SK-N-SH treated with all-trans-retinoic acid at 6 μM for 48 hours (cell line): Measurements from ENCODE around the gene RBMS1.

Source experiments
- ATAC-seq: fragments of 200-7000 bp; cut with Tn5 transposase; 3 replicates; pipeline ENCODE4 v1.9.1; 2020; ENCODE audit warnings: mild to moderate bottlenecking, moderate library complexity
- ARNTL ChIP-seq: fragments of 450-650 bp; formaldehyde crosslinking; IDR thresholded peaks from 2 replicates; pipeline ENCODE4 v1.5.0; 2020; ENCODE audit warnings: low read depth, mild to moderate bottlenecking, moderate library complexity, borderline replicate concordance
- BACH2 ChIP-seq: fragments of 250-450 bp; sonication (Bioruptor Pico); IDR thresholded peaks from 2 replicates; pipeline ENCODE4 v1.9.0; 2021; ENCODE audit warnings: mild to moderate bottlenecking, borderline replicate concordance
- CSDC2 ChIP-seq: fragments of 250-450 bp; sonication (Bioruptor Pico); IDR thresholded peaks from 2 replicates; pipeline ENCODE4 v1.5.0; 2020; ENCODE audit warnings: mild to moderate bottlenecking, moderate library complexity
- GLIS3 ChIP-seq: fragments of 250-450 bp; sonication (Bioruptor Pico); IDR thresholded peaks from 2 replicates; pipeline ENCODE4 v1.5.0; 2020; ENCODE audit warnings: mild to moderate bottlenecking, moderate library complexity
- OSR1 ChIP-seq: fragments of 250-450 bp; sonication (Bioruptor Pico); IDR thresholded peaks from 2 replicates; pipeline ENCODE4 v1.8.0; 2022; ENCODE audit warnings: moderate library complexity, mild to moderate bottlenecking, inconsistent platforms
- PPARA ChIP-seq: fragments of 250-450 bp; sonication (Bioruptor Pico); IDR thresholded peaks from 2 replicates; pipeline ENCODE4 v1.5.0; 2020; ENCODE audit warnings: mild to moderate bottlenecking, borderline replicate concordance
- RARB ChIP-seq: fragments of 250-450 bp; sonication (Bioruptor Pico); IDR thresholded peaks from 2 replicates; pipeline ENCODE4 v1.8.0; 2021; ENCODE audit warnings: mild to moderate bottlenecking, moderate library complexity
- SNAI2 ChIP-seq: fragments of 250-450 bp; sonication (Bioruptor Pico); IDR thresholded peaks from 2 replicates; pipeline ENCODE4 v1.5.0; 2020; ENCODE audit warnings: mild to moderate bottlenecking, moderate library complexity
- TCF4 ChIP-seq: fragments of 250-450 bp; sonication (Bioruptor Pico); IDR thresholded peaks from 2 replicates; pipeline ENCODE4 v1.8.0; 2021; ENCODE audit warnings: mild to moderate bottlenecking, moderate library complexity, borderline replicate concordance
- TOX ChIP-seq: fragments of 250-450 bp; sonication (Bioruptor Pico); IDR thresholded peaks from 2 replicates; pipeline ENCODE4 v1.8.0; 2021; ENCODE audit warnings: mild to moderate bottlenecking, moderate library complexity, borderline replicate concordance
- ZC3H10 ChIP-seq: fragments of 250-450 bp; sonication (Bioruptor Pico); IDR thresholded peaks from 2 replicates; pipeline ENCODE4 v1.5.1; 2021; ENCODE audit warnings: mild to moderate bottlenecking, moderate library complexity
- ZFP30 ChIP-seq: fragments of 450-650 bp; formaldehyde crosslinking; IDR thresholded peaks from 2 replicates; pipeline ENCODE4 v1.5.0; 2022; ENCODE audit warnings: mild to moderate bottlenecking, moderate library complexity
- ZNF565 ChIP-seq: fragments of 450-650 bp; formaldehyde crosslinking; conservative IDR thresholded peaks from 2 replicates; pipeline ENCODE4 v1.5.0; 2020; ENCODE audit warnings: low read depth, mild to moderate bottlenecking, moderate library complexity
- ZNF70 ChIP-seq: fragments of 450-650 bp; formaldehyde crosslinking; IDR thresholded peaks from 2 replicates; pipeline ENCODE4 v1.5.0; 2020; ENCODE audit warnings: mild to moderate bottlenecking, moderate library complexity
- ZNF8 ChIP-seq: fragments of 450-650 bp; formaldehyde crosslinking; IDR thresholded peaks from 2 replicates; pipeline ENCODE4 v1.5.0; 2020; ENCODE audit warnings: mild to moderate bottlenecking, moderate library complexity
- TF ChIP-seq, protein P1 (sequence below): fragments of 250-450 bp; sonication (Bioruptor Pico); IDR thresholded peaks from 2 replicates; pipeline ENCODE4 v1.8.0; 2021; ENCODE audit warnings: low read depth, mild to moderate bottlenecking, moderate library complexity, borderline replicate concordance
- TF ChIP-seq, protein P2 (sequence below): fragments of 250-450 bp; sonication (Bioruptor Pico); IDR thresholded peaks from 2 replicates; pipeline ENCODE4 v1.5.1; 2021; ENCODE audit warnings: mild to moderate bottlenecking, moderate library complexity
- TF ChIP-seq, protein P3 (sequence below): fragments of 250-450 bp; sonication (Bioruptor Pico); IDR thresholded peaks from 2 replicates; pipeline ENCODE4 v1.8.0; 2020; ENCODE audit warnings: mild to moderate bottlenecking, moderate library complexity, borderline replicate concordance
- TF ChIP-seq, protein P4 (sequence below): fragments of 250-450 bp; sonication (Bioruptor Pico); IDR thresholded peaks from 2 replicates; pipeline ENCODE4 v1.5.0; 2020; ENCODE audit warnings: mild to moderate bottlenecking, moderate library complexity
- TF ChIP-seq, protein P5 (sequence below): fragments of 250-450 bp; sonication (Bioruptor Pico); IDR thresholded peaks from 2 replicates; pipeline ENCODE4 v1.5.1; 2020; ENCODE audit warnings: low read depth, mild to moderate bottlenecking, moderate library complexity

Gene RBMS1

DNA sequence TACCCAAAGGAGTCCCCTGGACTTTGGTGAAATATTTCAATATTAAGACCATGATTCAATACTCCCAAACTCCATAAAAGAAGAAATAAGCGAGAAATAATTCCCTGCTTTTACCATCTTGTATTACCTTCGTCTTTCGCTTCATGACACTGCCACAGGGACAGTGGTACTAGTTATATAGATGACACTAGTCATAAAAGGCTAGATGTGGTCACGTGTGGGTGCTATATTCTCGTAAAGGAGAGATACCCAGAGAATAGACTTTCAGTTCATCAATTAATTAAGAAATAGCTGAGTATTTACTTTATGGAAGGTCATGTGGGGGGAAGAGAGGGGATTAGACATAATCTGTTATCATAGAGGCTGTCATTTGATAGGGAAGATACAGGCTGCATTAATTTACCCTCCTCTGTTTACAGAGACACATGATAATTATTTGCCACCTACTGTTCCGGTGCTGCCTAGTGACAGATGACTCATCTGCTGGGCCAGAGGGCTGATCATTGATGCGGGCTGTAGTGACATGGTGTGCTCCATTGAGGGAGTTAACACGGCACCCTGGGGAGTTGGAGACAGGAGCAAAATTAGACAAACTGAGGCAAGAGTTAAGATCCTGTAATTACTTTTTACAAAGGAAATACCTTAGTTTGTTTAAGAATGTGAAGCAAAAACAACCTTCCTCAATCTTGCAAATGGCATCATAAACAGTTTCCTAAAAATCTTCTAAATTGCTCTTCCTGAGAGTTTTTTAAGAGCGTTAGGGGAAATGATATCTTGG lies 215.3 kb downstream of the RBMS1 start (continued):
- TF ChIP-seq, protein P1, sequence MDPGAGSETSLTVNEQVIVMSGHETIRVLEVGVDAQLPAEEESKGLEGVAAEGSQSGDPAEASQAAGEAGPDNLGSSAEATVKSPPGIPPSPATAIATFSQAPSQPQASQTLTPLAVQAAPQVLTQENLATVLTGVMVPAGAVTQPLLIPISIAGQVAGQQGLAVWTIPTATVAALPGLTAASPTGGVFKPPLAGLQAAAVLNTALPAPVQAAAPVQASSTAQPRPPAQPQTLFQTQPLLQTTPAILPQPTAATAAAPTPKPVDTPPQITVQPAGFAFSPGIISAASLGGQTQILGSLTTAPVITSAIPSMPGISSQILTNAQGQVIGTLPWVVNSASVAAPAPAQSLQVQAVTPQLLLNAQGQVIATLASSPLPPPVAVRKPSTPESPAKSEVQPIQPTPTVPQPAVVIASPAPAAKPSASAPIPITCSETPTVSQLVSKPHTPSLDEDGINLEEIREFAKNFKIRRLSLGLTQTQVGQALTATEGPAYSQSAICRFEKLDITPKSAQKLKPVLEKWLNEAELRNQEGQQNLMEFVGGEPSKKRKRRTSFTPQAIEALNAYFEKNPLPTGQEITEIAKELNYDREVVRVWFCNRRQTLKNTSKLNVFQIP (CRISPR knock-in tag), result no peak
- no peak for TF ChIP-seq ZNF70 (CRISPR knock-in tag)
- TF ChIP-seq TCF4, result no peak
- TF ChIP-seq, protein P2, sequence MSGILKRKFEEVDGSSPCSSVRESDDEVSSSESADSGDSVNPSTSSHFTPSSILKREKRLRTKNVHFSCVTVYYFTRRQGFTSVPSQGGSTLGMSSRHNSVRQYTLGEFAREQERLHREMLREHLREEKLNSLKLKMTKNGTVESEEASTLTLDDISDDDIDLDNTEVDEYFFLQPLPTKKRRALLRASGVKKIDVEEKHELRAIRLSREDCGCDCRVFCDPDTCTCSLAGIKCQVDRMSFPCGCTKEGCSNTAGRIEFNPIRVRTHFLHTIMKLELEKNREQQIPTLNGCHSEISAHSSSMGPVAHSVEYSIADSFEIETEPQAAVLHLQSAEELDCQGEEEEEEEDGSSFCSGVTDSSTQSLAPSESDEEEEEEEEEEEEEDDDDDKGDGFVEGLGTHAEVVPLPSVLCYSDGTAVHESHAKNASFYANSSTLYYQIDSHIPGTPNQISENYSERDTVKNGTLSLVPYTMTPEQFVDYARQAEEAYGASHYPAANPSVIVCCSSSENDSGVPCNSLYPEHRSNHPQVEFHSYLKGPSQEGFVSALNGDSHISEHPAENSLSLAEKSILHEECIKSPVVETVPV (CRISPR knock-in tag), result no peak
- TF ChIP-seq TOX (CRISPR knock-in tag), result no peak
- TF ChIP-seq OSR1 (CRISPR knock-in tag), result no peak

DNA sequence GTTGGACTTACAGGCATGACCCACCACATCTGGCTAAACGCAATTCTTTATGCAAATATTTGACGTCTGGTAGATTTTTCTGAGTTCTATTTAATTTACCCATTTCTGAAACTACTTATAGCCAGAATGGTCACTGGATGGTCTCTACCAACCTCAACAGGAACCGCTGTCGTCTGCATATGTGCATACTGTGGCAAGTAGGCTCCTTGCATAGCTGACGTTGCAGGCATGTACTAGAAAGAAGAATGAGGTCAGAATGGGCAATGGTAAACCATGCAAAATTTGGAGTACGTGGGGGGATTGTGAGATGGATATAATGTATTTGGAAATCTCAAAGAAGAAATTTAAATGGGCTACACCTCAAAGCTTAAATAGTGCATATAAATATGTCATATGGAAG lies 216.5 kb downstream of the RBMS1 start:
- TF ChIP-seq CSDC2 (CRISPR knock-in tag), result no peak
- TF ChIP-seq, protein P3, sequence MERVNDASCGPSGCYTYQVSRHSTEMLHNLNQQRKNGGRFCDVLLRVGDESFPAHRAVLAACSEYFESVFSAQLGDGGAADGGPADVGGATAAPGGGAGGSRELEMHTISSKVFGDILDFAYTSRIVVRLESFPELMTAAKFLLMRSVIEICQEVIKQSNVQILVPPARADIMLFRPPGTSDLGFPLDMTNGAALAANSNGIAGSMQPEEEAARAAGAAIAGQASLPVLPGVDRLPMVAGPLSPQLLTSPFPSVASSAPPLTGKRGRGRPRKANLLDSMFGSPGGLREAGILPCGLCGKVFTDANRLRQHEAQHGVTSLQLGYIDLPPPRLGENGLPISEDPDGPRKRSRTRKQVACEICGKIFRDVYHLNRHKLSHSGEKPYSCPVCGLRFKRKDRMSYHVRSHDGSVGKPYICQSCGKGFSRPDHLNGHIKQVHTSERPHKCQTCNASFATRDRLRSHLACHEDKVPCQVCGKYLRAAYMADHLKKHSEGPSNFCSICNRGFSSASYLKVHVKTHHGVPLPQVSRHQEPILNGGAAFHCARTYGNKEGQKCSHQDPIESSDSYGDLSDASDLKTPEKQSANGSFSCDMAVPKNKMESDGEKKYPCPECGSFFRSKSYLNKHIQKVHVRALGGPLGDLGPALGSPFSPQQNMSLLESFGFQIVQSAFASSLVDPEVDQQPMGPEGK (CRISPR knock-in tag), result no peak
- TF ChIP-seq, protein P4, sequence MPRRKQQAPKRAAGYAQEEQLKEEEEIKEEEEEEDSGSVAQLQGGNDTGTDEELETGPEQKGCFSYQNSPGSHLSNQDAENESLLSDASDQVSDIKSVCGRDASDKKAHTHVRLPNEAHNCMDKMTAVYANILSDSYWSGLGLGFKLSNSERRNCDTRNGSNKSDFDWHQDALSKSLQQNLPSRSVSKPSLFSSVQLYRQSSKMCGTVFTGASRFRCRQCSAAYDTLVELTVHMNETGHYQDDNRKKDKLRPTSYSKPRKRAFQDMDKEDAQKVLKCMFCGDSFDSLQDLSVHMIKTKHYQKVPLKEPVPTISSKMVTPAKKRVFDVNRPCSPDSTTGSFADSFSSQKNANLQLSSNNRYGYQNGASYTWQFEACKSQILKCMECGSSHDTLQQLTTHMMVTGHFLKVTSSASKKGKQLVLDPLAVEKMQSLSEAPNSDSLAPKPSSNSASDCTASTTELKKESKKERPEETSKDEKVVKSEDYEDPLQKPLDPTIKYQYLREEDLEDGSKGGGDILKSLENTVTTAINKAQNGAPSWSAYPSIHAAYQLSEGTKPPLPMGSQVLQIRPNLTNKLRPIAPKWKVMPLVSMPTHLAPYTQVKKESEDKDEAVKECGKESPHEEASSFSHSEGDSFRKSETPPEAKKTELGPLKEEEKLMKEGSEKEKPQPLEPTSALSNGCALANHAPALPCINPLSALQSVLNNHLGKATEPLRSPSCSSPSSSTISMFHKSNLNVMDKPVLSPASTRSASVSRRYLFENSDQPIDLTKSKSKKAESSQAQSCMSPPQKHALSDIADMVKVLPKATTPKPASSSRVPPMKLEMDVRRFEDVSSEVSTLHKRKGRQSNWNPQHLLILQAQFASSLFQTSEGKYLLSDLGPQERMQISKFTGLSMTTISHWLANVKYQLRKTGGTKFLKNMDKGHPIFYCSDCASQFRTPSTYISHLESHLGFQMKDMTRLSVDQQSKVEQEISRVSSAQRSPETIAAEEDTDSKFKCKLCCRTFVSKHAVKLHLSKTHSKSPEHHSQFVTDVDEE (CRISPR knock-in tag), result no peak

DNA sequence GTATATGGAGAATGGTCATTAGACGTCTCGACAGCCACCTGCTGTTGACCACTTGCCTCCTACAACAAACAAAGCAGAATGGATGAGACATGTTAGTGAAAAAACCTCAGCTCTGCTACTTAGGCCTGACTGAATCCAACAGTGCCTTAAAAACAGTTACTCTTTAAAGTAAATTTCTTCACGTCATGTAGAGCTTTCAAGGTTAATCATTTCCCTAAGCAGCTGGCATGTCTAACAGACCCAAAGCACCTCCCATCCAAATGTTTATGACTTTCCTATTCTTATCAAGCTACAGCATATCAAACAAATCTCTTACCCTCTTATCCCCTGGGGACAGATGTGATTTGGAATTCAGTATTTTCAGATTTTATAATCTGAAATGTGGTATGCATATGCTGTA lies 218.0 kb downstream of the RBMS1 start:
- no peak for TF ChIP-seq GLIS3 (CRISPR knock-in tag)
- no peak for TF ChIP-seq CSDC2 (CRISPR knock-in tag)
- TF ChIP-seq PPARA (CRISPR knock-in tag), result no peak
- TF ChIP-seq OSR1 (CRISPR knock-in tag), result no peak
- TF ChIP-seq ARNTL (CRISPR knock-in tag), result no peak
- TF ChIP-seq ZC3H10 (CRISPR knock-in tag), result no peak
- no peak for TF ChIP-seq SNAI2
- no peak for TF ChIP-seq RARB
- no peak for TF ChIP-seq ZNF70 (CRISPR knock-in tag)
- no peak for TF ChIP-seq ZNF8 (CRISPR knock-in tag)
- TF ChIP-seq, protein P2 (CRISPR knock-in tag), result no peak
- TF ChIP-seq ZFP30 (CRISPR knock-in tag), result no peak
- TF ChIP-seq, protein P5, sequence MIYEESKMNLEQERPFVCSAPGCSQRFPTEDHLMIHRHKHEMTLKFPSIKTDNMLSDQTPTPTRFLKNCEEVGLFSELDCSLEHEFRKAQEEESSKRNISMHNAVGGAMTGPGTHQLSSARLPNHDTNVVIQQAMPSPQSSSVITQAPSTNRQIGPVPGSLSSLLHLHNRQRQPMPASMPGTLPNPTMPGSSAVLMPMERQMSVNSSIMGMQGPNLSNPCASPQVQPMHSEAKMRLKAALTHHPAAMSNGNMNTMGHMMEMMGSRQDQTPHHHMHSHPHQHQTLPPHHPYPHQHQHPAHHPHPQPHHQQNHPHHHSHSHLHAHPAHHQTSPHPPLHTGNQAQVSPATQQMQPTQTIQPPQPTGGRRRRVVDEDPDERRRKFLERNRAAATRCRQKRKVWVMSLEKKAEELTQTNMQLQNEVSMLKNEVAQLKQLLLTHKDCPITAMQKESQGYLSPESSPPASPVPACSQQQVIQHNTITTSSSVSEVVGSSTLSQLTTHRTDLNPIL (CRISPR knock-in tag), result no peak
- TF ChIP-seq ZNF565 (CRISPR knock-in tag), result no peak
- TF ChIP-seq BACH2 (CRISPR knock-in tag), result no peak
- no peak for TF ChIP-seq TCF4

More for the DNA sequence above, 216.5 kb downstream of the RBMS1 start:
- ATAC-seq, result no peak

More for the DNA sequence above, 218.0 kb downstream of the RBMS1 start:
- no peak for ATAC-seq
